ENCODE results near the gene NEDD8. TPM values are rescaled to one million over a fixed set of nuclear protein-coding genes. Genes with fewer than 3 reads are reported as not detected.

The NEDD8 gene
- polyA plus RNA-seq, 1 donor from 2014 or later, result 431 TPM

GRCh38 chr14:24186831-24187538, 45.2 kb downstream of the NEDD8 start:
- TF ChIP-seq MXI1 (conservative IDR thresholded peaks at IDR 0.05; ENCODE audit: poor library complexity, severe bottlenecking) (no peak), SMC3 (conservative IDR thresholded peaks at IDR 0.05; ENCODE audit: poor library complexity) (no peak), RAD21 (conservative IDR thresholded peaks at IDR 0.05) (no peak), TAF1 (IDR thresholded peaks at IDR 0.05; ENCODE audit: low read depth) (no peak), POLR2AphosphoS5 (IDR thresholded peaks at IDR 0.05) (no peak)
- Histone ChIP-seq H2AFZ (ENCODE audit: low read depth, low read length) (no peak overlapping the region), H3K9ac (ENCODE audit: low read length) (no peak overlapping the region), H3K9me2 (ENCODE audit: insufficient read depth, low read length) (no peaks in the 10 kb centered on the region), H4K20me1 (ENCODE audit: insufficient read depth) (peaks cover 4% of the 10 kb centered on the region), H3K4me3 (ENCODE audit: low read length) (peak overlapping the region; percentile 92), H3F3A (ENCODE audit: insufficient read depth, low read length, poor library complexity, severe bottlenecking) (no peaks in the 10 kb centered on the region), H3K27me3 (ENCODE audit: insufficient read depth, low read depth, low read length) (no peaks in the 10 kb centered on the region), H3K79me2 (replicated peaks; ENCODE audit: insufficient read depth, low read length) (peaks cover 3% of the 10 kb centered on the region), H3K4me2 (ENCODE audit: low read length) (no peak overlapping the region), H3K9me3 (ENCODE audit: low read length) (no peaks in the 10 kb centered on the region), H3K27ac (ENCODE audit: low read length) (no peak overlapping the region), H3K36me3 (ENCODE audit: insufficient read depth, low read length) (no peaks in the 10 kb centered on the region)

- Histone ChIP-seq H3K4me2 (ENCODE audit: low read length) (no peak overlapping the region), H2AFZ (ENCODE audit: low read depth, low read length) (no peak overlapping the region), H3K36me3 (ENCODE audit: insufficient read depth, low read length) (no peaks in the 10 kb centered on the region), H3F3A (ENCODE audit: insufficient read depth, low read length, poor library complexity, severe bottlenecking) (no peaks in the 10 kb centered on the region), H3K9ac (ENCODE audit: low read length) (no peak overlapping the region), H3K9me3 (ENCODE audit: low read length) (no peaks in the 10 kb centered on the region), H3K27ac (ENCODE audit: low read length) (no peak overlapping the region), H3K79me2 (replicated peaks; ENCODE audit: insufficient read depth, low read length) (no peaks in the 10 kb centered on the region), H3K27me3 (ENCODE audit: insufficient read depth, low read depth, low read length) (no peaks in the 10 kb centered on the region), H4K20me1 (ENCODE audit: insufficient read depth) (peaks cover 4% of the 10 kb centered on the region), H3K9me2 (ENCODE audit: insufficient read depth, low read length) (no peaks in the 10 kb centered on the region), H3K4me3 (ENCODE audit: low read length) (no peak overlapping the region)
- TF ChIP-seq REST (IDR thresholded peaks at IDR 0.05; ENCODE audit: borderline replicate concordance) (no peak), EP300 (conservative IDR thresholded peaks at IDR 0.05; ENCODE audit: poor library complexity, severe bottlenecking) (no peak), POLR2AphosphoS5 (IDR thresholded peaks at IDR 0.05) (no peak), SMC3 (conservative IDR thresholded peaks at IDR 0.05; ENCODE audit: poor library complexity) (no peak), TAF1 (IDR thresholded peaks at IDR 0.05; ENCODE audit: low read depth) (no peak), MXI1 (conservative IDR thresholded peaks at IDR 0.05; ENCODE audit: poor library complexity, severe bottlenecking) (no peak)
These were observed 46.4 kb downstream of the NEDD8 start for GRCh38 chr14:24185741-24186140.

- Histone ChIP-seq H3K79me2 (replicated peaks; ENCODE audit: insufficient read depth, low read length) (no peaks in the 10 kb centered on the region), H3K4me2 (ENCODE audit: low read length) (no peak overlapping the region), H3F3A (ENCODE audit: insufficient read depth, low read length, poor library complexity, severe bottlenecking) (no peaks in the 10 kb centered on the region), H3K9me2 (ENCODE audit: insufficient read depth, low read length) (no peaks in the 10 kb centered on the region), H2AFZ (ENCODE audit: low read depth, low read length) (no peak overlapping the region), H3K27ac (ENCODE audit: low read length) (no peak overlapping the region), H3K9ac (ENCODE audit: low read length) (no peak overlapping the region), H3K27me3 (ENCODE audit: insufficient read depth, low read depth, low read length) (no peaks in the 10 kb centered on the region), H3K4me3 (ENCODE audit: low read length) (no peak overlapping the region), H3K9me3 (ENCODE audit: low read length) (no peaks in the 10 kb centered on the region), H4K20me1 (ENCODE audit: insufficient read depth) (peaks cover 4% of the 10 kb centered on the region), H3K36me3 (ENCODE audit: insufficient read depth, low read length) (no peaks in the 10 kb centered on the region)
- TF ChIP-seq POLR2AphosphoS5 (IDR thresholded peaks at IDR 0.05) (peak; percentile 12), EP300 (conservative IDR thresholded peaks at IDR 0.05; ENCODE audit: poor library complexity, severe bottlenecking) (no peak)
These were observed 47.1 kb downstream of the NEDD8 start for GRCh38 chr14:24185026-24185425.
